ENCODE results near the gene ARID1B.
"Not testable (repeated sequence)": the region's sequence is repeated elsewhere in the genome, so short reads cannot be mapped to it uniquely, and the experiment has no call there.

Gene ARID1B

GRCh38 chr6:157034436-157035230 is 257.5 kb downstream of the ARID1B start:
- Mint-ChIP-seq H3K36me3 (no peaks in the 10 kb centered on the region), H3K27me3 (no peaks in the 10 kb centered on the region), H3K27ac (peak overlapping the region; percentile 93), H3K4me3 (peak overlapping the region; percentile 89), H3K4me1 (ENCODE audit: low read depth) (peaks cover 34% of the 10 kb centered on the region), H3K9me3 (ENCODE audit: low read depth) (no peaks in the 10 kb centered on the region)

DNA sequence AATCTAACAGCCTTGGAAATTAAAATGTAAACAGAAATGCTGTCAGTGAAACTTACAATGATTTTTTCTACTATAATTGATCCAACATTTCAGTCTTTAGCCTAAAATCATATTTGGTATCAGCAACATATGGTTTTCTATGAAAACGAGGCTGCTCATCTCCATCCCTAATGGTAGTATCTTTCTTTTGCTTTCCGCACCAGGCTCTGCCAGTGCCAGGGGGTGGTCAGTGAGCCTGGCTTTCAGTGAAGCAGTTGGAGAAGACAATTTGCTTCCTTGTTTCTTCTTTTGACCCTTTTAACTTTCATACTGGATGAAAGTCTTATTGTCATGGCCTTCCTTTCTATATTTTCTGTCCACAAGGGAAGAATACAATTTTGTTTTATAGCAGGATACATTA is 258.4 kb downstream of the ARID1B start:
- Mint-ChIP-seq H3K27me3 (no peaks in the 10 kb centered on the region), H3K9me3 (ENCODE audit: low read depth) (no peaks in the 10 kb centered on the region), H3K4me1 (ENCODE audit: low read depth) (peaks cover 28% of the 10 kb centered on the region), H3K36me3 (no peaks in the 10 kb centered on the region), H3K4me3 (no peak overlapping the region), H3K27ac (no peak overlapping the region)

DNA sequence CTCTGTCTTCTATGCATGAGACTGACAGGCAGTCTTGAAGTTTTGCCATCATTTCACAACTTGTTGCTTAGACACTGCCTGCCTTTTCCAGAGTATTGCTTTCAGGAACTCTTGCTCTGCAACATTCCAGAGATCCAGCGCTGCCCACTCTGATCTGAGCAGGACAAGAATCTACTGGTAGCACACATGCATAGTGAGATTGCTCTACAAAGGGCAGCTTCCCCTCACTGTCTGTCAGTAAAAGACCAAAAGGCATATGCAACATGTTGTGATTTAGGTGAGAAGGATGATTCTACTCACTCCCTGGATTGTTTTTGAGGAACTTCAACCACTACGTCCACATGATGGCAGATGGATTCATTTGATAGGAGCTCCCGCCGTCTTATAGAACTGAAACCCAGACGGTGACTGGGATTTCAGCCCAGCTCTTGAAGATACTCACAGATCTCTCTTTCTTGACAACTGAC is 259.1 kb downstream of the ARID1B start:
- Mint-ChIP-seq H3K4me1 (ENCODE audit: low read depth) (peaks cover 28% of the 10 kb centered on the region), H3K9me3 (ENCODE audit: low read depth) (no peaks in the 10 kb centered on the region)

GRCh38 chr6:157037165-157037564 is 260.0 kb downstream of the ARID1B start:
- Mint-ChIP-seq H3K36me3 (peaks cover 5% of the 10 kb centered on the region), H3K27me3 (no peaks in the 10 kb centered on the region), H3K27ac (no peak overlapping the region), H3K4me1 (ENCODE audit: low read depth) (peaks cover 28% of the 10 kb centered on the region), H3K9me3 (ENCODE audit: low read depth) (no peaks in the 10 kb centered on the region), H3K4me3 (no peak overlapping the region)

More for the DNA sequence above, 259.1 kb downstream of the ARID1B start:
- Mint-ChIP-seq H3K4me3 (no peak overlapping the region), H3K36me3 (no peaks in the 10 kb centered on the region), H3K27me3 (no peaks in the 10 kb centered on the region), H3K27ac (no peak overlapping the region)

DNA sequence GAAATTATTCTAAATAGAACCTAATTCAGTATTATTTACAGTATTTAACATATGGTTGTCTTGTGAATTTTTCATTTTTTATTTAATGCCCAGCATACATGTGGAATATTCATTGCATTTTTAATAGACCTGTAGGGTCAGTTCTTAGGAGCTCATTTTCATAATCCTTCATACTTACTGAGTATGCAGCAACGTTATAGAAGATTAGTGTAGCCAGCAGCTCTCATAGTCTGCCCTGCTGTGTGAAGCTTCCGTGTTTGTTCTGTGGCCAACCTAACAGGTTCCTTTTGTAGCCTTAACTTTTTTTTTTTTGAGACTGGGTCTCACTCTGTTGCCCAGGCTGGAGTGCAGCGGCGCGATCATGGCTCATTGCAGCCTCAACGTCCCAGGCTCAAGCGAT is 261.4 kb downstream of the ARID1B start:
- Mint-ChIP-seq H3K27ac (no peak overlapping the region), H3K4me3 (no peak overlapping the region), H3K36me3 (peaks cover 10% of the 10 kb centered on the region), H3K4me1 (ENCODE audit: low read depth) (peaks cover 19% of the 10 kb centered on the region), H3K27me3 (no peaks in the 10 kb centered on the region), H3K9me3 (ENCODE audit: low read depth) (no peaks in the 10 kb centered on the region)

- H3K9me3 Mint-ChIP-seq (ENCODE audit: low read depth); H3K27ac Mint-ChIP-seq: not testable (repeated sequence)
Observed at GRCh38 chr6:157039639-157040038, 262.5 kb downstream of the ARID1B start.

DNA sequence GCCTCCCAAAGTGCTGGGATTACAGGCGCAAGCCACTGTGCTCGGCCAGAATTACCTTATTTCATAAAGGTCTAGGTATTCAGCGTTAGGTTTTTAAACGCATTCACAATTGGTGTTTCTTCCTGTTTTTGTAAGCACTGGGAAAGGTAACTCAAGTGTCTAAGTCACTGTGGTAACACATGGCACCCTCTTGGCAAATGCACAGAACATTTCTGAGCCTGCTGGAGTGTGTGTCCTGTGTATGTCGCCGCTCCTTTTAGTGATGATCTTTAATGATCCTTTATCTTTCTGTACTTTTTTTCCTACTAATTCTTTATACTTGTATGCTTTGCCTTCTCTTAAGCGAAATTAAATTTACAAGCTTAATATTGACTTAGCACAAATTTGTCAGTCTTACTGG is 263.0 kb downstream of the ARID1B start:
- Mint-ChIP-seq H3K4me1 (ENCODE audit: low read depth) (peaks cover 5% of the 10 kb centered on the region), H3K9me3 (ENCODE audit: low read depth) (no peaks in the 10 kb centered on the region), H3K27ac (peak overlapping the region; percentile 0), H3K4me3 (no peak overlapping the region), H3K36me3 (peaks cover 12% of the 10 kb centered on the region), H3K27me3 (no peaks in the 10 kb centered on the region)

More at GRCh38 chr6:157039639-157040038, 262.5 kb downstream of the ARID1B start:
- H3K4me3 Mint-ChIP-seq; H3K4me1 Mint-ChIP-seq (ENCODE audit: low read depth); H3K27me3 Mint-ChIP-seq: not testable (repeated sequence)
- peaks cover 12% of the 10 kb centered on the region for H3K36me3 Mint-ChIP-seq

- Mint-ChIP-seq H3K4me1 (ENCODE audit: low read depth) (peaks cover 10% of the 10 kb centered on the region), H3K27me3 (no peaks in the 10 kb centered on the region), H3K27ac (no peak overlapping the region)
Observed at GRCh38 chr6:157045831-157046454, 268.8 kb downstream of the ARID1B start.

DNA sequence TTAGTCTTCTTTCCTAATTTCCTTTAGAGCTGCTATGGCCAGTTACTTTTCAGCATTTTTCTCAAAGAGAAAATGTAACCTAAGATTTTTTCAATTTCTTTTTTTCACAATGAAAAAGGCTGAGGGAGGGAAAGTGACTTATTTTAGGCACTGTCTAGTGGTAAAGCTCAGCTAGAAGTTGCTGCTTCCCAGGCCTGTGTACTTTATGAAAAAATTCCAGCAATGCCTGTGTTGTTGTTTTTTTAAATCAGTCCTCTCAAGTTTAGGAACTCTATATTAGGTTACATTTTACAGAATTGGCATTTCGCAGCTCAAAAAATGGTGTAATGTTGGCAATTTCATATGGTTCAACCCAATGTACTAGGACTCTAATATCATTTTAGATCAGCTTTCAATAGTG is 269.6 kb downstream of the ARID1B start:
- Mint-ChIP-seq H3K9me3 (ENCODE audit: low read depth) (no peaks in the 10 kb centered on the region), H3K4me3 (no peak overlapping the region), H3K4me1 (ENCODE audit: low read depth) (peaks cover 11% of the 10 kb centered on the region), H3K36me3 (peaks cover 14% of the 10 kb centered on the region), H3K27ac (no peak overlapping the region), H3K27me3 (no peaks in the 10 kb centered on the region)

More at GRCh38 chr6:157045831-157046454, 268.8 kb downstream of the ARID1B start:
- Mint-ChIP-seq H3K4me3 (no peak overlapping the region), H3K36me3 (peaks cover 16% of the 10 kb centered on the region), H3K9me3 (ENCODE audit: low read depth) (no peaks in the 10 kb centered on the region)

- Mint-ChIP-seq H3K4me3 (no peak overlapping the region), H3K36me3 (peaks cover 11% of the 10 kb centered on the region), H3K9me3 (ENCODE audit: low read depth) (no peaks in the 10 kb centered on the region), H3K4me1 (ENCODE audit: low read depth) (peaks cover 12% of the 10 kb centered on the region), H3K27me3 (no peaks in the 10 kb centered on the region), H3K27ac (no peak overlapping the region)
Observed at GRCh38 chr6:157047328-157047727, 270.1 kb downstream of the ARID1B start.

- H3K27me3 Mint-ChIP-seq = no peaks in the 10 kb centered on the region
- H3K36me3 Mint-ChIP-seq = peaks cover 10% of the 10 kb centered on the region
- H3K27ac Mint-ChIP-seq = no peak overlapping the region
- peaks cover 13% of the 10 kb centered on the region for H3K4me1 Mint-ChIP-seq (ENCODE audit: low read depth)
- H3K4me3 Mint-ChIP-seq = no peak overlapping the region
- no peaks in the 10 kb centered on the region for H3K9me3 Mint-ChIP-seq (ENCODE audit: low read depth)
Observed at GRCh38 chr6:157047951-157048350, 270.8 kb downstream of the ARID1B start.

DNA sequence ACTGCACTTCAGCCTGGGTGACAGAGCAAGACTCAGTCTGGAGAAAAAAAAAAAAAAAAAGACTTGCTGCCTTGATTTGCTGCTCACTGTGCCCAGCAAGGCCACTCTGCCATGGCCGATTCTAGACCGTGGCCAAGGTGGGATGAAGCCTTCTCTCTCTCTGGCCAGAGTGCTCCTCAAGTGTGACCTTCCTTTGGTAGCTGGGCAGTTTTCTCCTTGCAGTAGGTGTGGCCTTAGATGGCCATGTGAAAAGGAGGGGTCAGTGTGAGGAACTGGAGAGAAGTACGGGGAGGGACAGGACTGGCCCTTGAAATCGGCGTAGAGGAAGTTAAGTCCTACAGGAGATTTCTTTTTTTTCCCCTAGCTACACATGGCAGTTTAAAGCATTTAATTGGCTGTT is 272.0 kb downstream of the ARID1B start:
- Mint-ChIP-seq H3K27me3 (no peaks in the 10 kb centered on the region), H3K4me1 (ENCODE audit: low read depth) (peaks cover 14% of the 10 kb centered on the region), H3K4me3 (no peak overlapping the region), H3K36me3 (peaks cover 4% of the 10 kb centered on the region), H3K27ac (peak overlapping the region; percentile 28), H3K9me3 (ENCODE audit: low read depth) (no peaks in the 10 kb centered on the region)

GRCh38 chr6:157050537-157051265 is 273.5 kb downstream of the ARID1B start:
- peak overlapping the region; percentile 1 for H3K27ac Mint-ChIP-seq
- H3K4me3 Mint-ChIP-seq = no peak overlapping the region
- H3K4me1 Mint-ChIP-seq (ENCODE audit: low read depth) = peaks cover 28% of the 10 kb centered on the region
- H3K36me3 Mint-ChIP-seq = peaks cover 4% of the 10 kb centered on the region
- H3K27me3 Mint-ChIP-seq = no peaks in the 10 kb centered on the region
- H3K9me3 Mint-ChIP-seq (ENCODE audit: low read depth) = no peaks in the 10 kb centered on the region

GRCh38 chr6:157054531-157054979 is 277.4 kb downstream of the ARID1B start:
- no peaks in the 10 kb centered on the region for H3K9me3 Mint-ChIP-seq (ENCODE audit: low read depth)
- H3K4me3 Mint-ChIP-seq = peak overlapping the region; percentile 68
- H3K27me3 Mint-ChIP-seq = no peaks in the 10 kb centered on the region
- H3K27ac Mint-ChIP-seq = peak overlapping the region; percentile 93
- H3K36me3 Mint-ChIP-seq = peaks cover 2% of the 10 kb centered on the region
- peaks cover 45% of the 10 kb centered on the region for H3K4me1 Mint-ChIP-seq (ENCODE audit: low read depth)

DNA sequence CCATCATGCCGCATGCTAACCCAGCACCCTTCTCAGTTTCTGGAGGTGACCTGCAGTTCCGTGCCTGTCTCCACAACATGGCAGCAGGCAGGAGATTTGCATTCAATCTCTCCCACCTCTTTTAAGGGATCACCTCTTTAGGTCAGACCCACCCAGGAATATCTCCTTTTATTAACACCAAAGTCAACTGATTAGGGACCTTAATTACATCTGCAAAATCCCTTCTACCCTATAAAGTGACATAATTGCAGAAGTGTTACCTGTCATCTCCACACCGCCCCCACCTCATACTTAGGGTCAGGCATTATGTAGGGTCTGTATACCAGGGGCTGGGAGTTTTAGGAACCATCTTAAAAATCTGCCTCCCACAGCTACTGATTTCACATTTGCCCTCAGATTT is 278.7 kb downstream of the ARID1B start:
- Mint-ChIP-seq H3K27me3 (no peaks in the 10 kb centered on the region), H3K27ac (peak overlapping the region; percentile 93), H3K4me1 (ENCODE audit: low read depth) (peaks cover 49% of the 10 kb centered on the region), H3K9me3 (ENCODE audit: low read depth) (no peaks in the 10 kb centered on the region), H3K4me3 (peak overlapping the region; percentile 68), H3K36me3 (no peaks in the 10 kb centered on the region)

Data from activated naive CD8-positive, alpha-beta T cell (primary cell).